Measurements from ENCODE around the gene ABLIM1.

- TF ChIP-seq CTCF (IDR thresholded peaks at IDR 0.05): no peak
- TF ChIP-seq POLR2A (IDR thresholded peaks at IDR 0.05): no peak
Observed at GRCh38 chr10:114520453-114520852, 137.6 kb downstream of the ABLIM1 start.
